ENCODE measurements around the gene FYTTD1. TPM values are rescaled to one million over a fixed set of nuclear protein-coding genes. Genes with fewer than 3 reads are reported as not detected.

The FYTTD1 gene
- total and polyA plus RNA-seq, 8 donors = 8.3 to 37.9 (median 28.0) TPM

- FAIRE-seq = no peak
- intact Hi-C loops (cut with DNase I) = no loop called here
- H3K36me3 ChIP-seq = peaks cover 0 to 55% (median 21%) of the 10 kb centered on the region in 3 donors
- H3K4me1 ChIP-seq = no peaks in the 10 kb centered on the region
- no peak for TF ChIP-seq CTCF (IDR thresholded peaks at IDR 0.05)
- no peak for DNase-seq
- no peaks in the 10 kb centered on the region for H3K9me3 ChIP-seq
- WGBS, 2 donors = 83 to 88% methylated on average over 7 of the region's 7 CpGs
- H3K4me3 ChIP-seq = no peak overlapping the region
- H3K27me3 ChIP-seq = no peaks in the 10 kb centered on the region
- no peak overlapping the region for H3K27ac ChIP-seq
- no peak for ATAC-seq
These were observed 25.6 kb downstream of the FYTTD1 start for GRCh38 chr3:197775317-197775716.

GRCh38 chr3:197782230-197782629, 32.5 kb downstream of the FYTTD1 start:
- Histone ChIP-seq H3K9me3 (no peaks in the 10 kb centered on the region), H3K27ac (no peak overlapping the region), H3K36me3 (peaks cover 0 to 28% (median 12%) of the 10 kb centered on the region in 3 donors), H3K27me3 (no peaks in the 10 kb centered on the region), H3K4me3 (no peak overlapping the region), H3K4me1 (no peaks in the 10 kb centered on the region)
- ATAC-seq (no peak), FAIRE-seq (no peak), DNase-seq (no peak)
- TF ChIP-seq CTCF (IDR thresholded peaks at IDR 0.05) = no peak
- intact Hi-C loops (cut with DNase I) = no loop called here
- 84 to 88% methylated on average over 4 of the region's 4 CpGs for WGBS, 2 donors

- WGBS, 2 donors = 97 to 98% methylated on average over 7 of the region's 7 CpGs
- peaks cover 0 to 11% (median 5%) of the 10 kb centered on the region in 3 donors for H3K36me3 ChIP-seq
- H3K4me1 ChIP-seq = no peaks in the 10 kb centered on the region
- H3K27ac ChIP-seq = no peak overlapping the region
- no peak for TF ChIP-seq CTCF (IDR thresholded peaks at IDR 0.05)
- FAIRE-seq (no peak), DNase-seq (no peak), ATAC-seq (no peak)
- H3K27me3 ChIP-seq = no peaks in the 10 kb centered on the region
- intact Hi-C loops (cut with DNase I) = no loop called here
- no peak overlapping the region for H3K4me3 ChIP-seq
- no peaks in the 10 kb centered on the region for H3K9me3 ChIP-seq
These were observed 34.4 kb downstream of the FYTTD1 start for GRCh38 chr3:197784019-197784585.

- DNase-seq = no peak
These were observed 37.7 kb downstream of the FYTTD1 start for GRCh38 chr3:197787412-197787811.

More at GRCh38 chr3:197787412-197787811, 37.7 kb downstream of the FYTTD1 start:
- intact Hi-C loops (cut with DNase I) = no loop called here
- ATAC-seq (no peak), FAIRE-seq (no peak)
- no peaks in the 10 kb centered on the region for H3K4me1 ChIP-seq
- peaks cover 0 to under 1% (median 0%) of the 10 kb centered on the region in 3 donors for H3K36me3 ChIP-seq
- no peaks in the 10 kb centered on the region for H3K9me3 ChIP-seq
- no peaks in the 10 kb centered on the region for H3K27me3 ChIP-seq
- H3K27ac ChIP-seq = no peak overlapping the region
- 22 to 26% methylated on average over 1 of the region's 1 CpG for WGBS, 2 donors
- H3K4me3 ChIP-seq = no peak overlapping the region
- TF ChIP-seq CTCF (IDR thresholded peaks at IDR 0.05) = no peak

Measured in pancreas (tissue), 10 donors.